Measurements from ENCODE around the gene GPR62.
A peak's percentile ranks its signal among the peaks of the same experiment; 100 is the strongest.

Gene GPR62

DNA sequence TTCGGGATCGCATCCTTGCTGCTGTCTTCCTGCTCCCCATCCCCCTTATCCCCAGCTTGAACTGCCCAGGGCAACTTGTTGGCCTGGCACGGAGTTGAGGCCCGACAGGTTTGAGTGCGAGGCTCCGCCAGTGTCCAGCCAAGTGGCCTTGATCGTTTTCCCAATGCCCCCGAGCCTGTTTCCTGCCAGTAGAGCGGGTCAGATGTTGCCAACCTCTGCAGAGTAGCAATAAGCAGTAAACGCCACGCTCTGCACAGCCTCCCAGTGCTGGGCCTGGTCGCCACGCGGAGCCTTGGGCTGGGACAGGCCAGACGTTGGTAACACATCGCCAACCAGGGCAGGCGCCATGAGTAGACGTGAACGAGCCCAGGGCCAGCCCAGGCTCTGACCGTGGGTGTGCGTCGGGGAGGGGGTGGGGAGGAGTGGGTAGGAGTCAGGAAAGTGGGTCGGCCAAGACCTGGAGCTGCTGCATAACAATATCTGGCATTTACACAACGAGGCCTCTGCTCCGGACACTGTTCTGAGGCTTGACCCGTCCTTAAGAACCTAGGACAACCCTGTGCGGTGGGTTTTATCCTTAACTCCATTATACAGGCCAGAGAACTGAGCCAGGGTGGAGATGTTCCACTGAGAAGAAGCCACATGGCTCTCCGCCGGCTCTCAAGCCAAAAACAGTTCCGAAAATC, 19.2 kb downstream of the GPR62 start:
- no peak for DNase-seq (ENCODE audit: low read depth)
- peak overlapping the region; percentile 93 for H3K4me3 ChIP-seq (ENCODE audit: low read length)
- TF ChIP-seq, protein P1, sequence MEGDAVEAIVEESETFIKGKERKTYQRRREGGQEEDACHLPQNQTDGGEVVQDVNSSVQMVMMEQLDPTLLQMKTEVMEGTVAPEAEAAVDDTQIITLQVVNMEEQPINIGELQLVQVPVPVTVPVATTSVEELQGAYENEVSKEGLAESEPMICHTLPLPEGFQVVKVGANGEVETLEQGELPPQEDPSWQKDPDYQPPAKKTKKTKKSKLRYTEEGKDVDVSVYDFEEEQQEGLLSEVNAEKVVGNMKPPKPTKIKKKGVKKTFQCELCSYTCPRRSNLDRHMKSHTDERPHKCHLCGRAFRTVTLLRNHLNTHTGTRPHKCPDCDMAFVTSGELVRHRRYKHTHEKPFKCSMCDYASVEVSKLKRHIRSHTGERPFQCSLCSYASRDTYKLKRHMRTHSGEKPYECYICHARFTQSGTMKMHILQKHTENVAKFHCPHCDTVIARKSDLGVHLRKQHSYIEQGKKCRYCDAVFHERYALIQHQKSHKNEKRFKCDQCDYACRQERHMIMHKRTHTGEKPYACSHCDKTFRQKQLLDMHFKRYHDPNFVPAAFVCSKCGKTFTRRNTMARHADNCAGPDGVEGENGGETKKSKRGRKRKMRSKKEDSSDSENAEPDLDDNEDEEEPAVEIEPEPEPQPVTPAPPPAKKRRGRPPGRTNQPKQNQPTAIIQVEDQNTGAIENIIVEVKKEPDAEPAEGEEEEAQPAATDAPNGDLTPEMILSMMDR (conservative IDR thresholded peaks at IDR 0.05; ENCODE audit: low read length) = no peak

DNA sequence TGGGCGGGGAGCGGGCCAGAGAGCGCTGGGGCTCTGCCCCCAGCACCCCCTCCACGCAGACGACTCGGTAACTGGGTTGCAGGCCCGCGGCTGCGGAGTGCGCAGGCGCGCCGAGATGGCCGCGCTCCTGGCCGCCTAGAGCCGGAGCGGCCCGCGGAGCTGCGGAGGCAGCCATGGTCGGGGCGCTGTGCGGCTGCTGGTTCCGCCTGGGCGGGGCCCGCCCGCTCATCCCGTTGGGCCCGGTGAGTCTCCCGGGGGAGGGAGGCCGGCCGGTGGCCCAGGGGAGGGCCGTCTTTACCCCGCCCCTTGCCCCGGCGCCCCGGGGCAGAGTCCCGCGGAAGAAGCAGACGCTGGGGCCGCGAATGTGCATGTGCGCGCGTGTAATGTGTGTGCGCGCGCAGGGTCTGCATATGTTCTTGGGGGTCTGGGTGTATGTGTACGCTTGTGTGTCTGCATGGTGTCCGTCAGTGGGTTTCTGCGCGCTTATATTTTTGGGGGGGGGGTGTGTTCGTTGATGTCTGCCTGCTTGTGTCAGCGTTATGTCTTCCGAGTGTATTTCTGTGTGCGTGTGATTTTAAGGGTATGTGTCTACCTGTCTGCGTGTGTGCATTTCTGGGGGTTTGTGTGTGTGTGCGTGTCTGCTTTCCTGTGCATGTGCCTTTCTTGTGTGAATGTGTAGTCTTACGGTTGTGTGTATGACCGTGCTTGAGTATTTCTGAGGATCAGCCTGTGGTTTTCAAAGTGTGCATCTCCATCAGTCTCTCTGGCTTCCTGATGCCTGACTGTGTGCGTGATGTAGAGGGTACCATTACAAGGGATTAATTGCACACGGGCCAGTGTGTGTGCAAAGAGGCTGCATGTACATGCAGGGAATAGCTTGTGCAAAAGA, 20.0 kb downstream of the GPR62 start, which contains the start of gene ABHD14A:
Gene ABHD14A, plus strand, starts transcription at position 102 of the 889 bp plus-strand sequence. Its CDS starts 72 bp downstream, at position 174.
- peak within 1 kb of the TSS; percentile 93 for H3K4me3 ChIP-seq (ENCODE audit: low read length)
- TF ChIP-seq, protein P1 (conservative IDR thresholded peaks at IDR 0.05; ENCODE audit: low read length) = no peak
- peak; percentile 71 for DNase-seq (ENCODE audit: low read depth)

DNA sequence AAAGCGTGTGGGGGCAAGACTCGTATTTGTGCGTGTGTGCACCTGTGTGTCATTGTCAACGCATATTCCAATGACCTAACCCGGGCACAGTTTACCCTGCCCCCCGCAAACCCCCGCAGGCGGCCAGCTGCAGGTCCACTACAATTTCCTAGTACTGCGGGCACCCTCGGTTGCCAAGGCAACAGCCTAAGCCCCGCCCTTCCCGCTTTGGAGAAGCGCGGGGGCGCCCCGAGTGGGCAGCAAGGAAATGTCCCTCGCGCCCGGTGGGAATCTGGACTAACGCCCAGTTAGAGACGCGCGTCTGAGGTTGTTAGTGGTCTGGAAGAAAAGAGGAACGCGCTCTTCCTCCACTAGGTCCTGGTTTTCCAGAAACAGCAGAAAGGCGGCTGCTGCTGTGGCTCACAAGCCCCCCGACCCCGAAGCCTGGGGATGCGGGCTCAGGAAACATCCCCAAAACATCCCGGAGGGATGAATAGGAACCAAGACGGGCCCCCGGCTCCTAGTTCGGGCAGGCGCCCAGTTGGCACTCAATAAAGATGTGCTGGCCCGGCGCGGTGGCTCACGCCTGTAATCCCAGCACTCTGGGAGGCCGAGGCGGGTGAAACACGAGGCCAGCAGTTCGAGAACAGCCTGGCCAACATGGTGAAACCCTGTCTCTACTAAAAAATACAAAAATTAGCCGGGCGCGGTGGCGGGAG, 20.8 kb downstream of the GPR62 start:
- peak; percentile 53 for DNase-seq (ENCODE audit: low read depth)
- peak overlapping the region; percentile 93 for H3K4me3 ChIP-seq (ENCODE audit: low read length)
- TF ChIP-seq, protein P1 (conservative IDR thresholded peaks at IDR 0.05; ENCODE audit: low read length) = peak; percentile 22; the same call in 1 of the 2 replicates

DNA sequence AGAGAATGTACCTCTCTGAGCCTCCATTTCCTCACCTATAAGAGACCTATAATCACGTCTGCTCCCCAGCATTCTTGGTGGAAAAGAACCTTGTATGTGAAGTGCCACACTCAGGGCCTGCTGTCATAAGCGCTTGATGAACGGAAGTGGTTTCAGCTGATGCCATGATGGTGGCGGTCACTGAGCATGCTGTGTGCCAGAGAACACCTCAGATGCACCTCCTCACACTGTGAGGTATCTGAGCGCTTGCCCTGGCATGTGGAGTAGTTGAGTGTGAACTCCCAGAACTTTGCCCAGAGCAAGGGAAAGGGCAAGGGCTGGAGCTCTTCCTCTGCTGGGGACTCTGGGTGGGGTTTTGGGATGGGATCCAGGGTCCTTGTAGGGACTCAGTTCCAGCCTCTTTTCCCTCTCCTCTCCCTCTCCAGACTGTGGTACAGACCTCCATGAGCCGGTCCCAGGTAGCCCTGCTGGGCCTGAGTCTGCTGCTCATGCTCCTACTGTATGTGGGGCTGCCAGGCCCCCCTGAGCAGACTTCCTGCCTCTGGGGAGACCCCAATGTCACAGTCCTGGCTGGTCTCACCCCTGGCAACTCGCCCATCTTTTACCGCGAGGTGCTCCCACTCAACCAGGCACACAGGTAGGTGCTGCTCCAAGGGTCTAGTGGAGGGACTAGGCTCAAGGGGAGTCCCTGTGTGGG, 22.4 kb downstream of the GPR62 start:
- no peak for DNase-seq (ENCODE audit: low read depth)
- no peak overlapping the region for H3K4me3 ChIP-seq (ENCODE audit: low read length)
- TF ChIP-seq, protein P1 (conservative IDR thresholded peaks at IDR 0.05; ENCODE audit: low read length) = no peak

DNA sequence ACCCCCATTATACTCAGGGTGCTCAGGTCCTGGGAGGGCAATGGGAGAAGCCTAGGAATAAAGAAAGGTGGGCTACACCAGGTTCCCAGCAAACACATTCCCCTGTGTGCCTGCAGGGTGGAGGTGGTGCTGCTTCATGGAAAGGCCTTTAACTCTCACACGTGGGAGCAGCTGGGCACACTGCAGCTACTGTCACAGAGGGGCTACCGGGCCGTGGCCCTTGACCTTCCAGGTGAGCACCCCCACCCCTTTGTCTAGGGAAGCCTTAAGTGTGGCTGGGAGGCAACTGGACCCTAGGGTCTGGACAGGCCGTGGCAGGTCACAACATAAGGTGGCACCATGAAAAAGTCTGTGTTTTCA, 22.9 kb downstream of the GPR62 start:
- H3K4me3 ChIP-seq (ENCODE audit: low read length) = no peak overlapping the region
- TF ChIP-seq, protein P1 (conservative IDR thresholded peaks at IDR 0.05; ENCODE audit: low read length) = no peak
- DNase-seq (ENCODE audit: low read depth) = no peak

DNA sequence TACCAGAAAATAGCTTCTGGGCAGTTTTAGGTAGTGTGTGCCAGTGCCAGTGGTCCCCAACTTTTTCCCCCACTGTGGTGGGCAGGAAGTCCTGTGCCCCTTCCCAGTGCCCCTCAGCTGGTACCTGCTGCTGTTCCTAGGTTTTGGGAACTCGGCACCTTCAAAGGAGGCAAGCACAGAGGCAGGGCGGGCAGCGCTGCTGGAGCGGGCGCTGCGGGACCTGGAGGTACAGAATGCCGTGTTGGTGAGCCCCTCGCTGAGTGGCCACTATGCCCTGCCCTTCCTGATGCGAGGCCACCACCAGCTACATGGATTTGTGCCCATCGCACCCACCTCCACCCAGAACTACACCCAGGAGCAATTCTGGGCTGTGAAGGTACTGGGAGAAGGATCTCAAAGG, 25.1 kb downstream of the GPR62 start:
- no peak for DNase-seq (ENCODE audit: low read depth)
- TF ChIP-seq, protein P1 (conservative IDR thresholded peaks at IDR 0.05; ENCODE audit: low read length) = no peak
- H3K4me3 ChIP-seq (ENCODE audit: low read length) = no peak overlapping the region
